ENCODE results near the gene GNG7. TPM values are rescaled to one million over a fixed set of nuclear protein-coding genes. Genes with fewer than 3 reads are reported as not detected.
A peak's percentile ranks its signal among the peaks of the same experiment; 100 is the strongest.

The GNG7 gene
- polyA plus RNA-seq, 1 of the 3 experiments (the other 2 are of a cell fraction): 2.2 TPM

DNA sequence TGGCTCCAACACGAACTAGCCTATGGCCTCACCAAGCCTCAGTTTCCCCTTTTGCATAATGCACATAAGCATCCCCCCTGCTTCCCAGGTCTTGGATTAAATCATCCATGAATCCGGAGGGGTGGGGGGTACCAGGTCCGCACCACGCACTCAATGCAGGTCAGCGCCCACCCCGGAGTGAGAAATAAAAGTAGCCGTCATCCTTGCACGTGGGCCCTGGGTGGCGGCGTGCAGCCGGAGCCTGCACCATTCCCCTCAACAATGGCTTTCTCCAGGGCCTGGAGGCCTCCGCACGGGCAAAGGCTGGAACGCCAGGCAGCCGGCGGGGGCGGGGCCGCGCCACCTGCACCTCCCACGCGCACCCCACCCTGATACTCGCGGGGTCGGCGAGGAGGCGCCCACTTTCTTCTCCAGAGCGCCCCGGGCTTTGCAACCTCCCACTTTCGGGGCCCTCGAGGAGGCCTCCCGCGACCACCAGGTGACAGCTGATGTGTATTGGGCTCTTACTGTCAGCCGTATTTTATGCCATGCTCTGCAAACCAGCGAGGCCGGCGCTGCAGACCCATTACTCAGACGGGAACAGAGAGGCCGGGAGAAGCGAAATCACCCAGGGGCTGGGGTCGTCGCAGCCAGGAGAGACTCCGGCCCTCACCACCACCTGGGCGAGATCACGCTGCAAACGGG lies 227.3 kb downstream of the GNG7 start:
- Histone ChIP-seq H3K27me3 (ENCODE audit: insufficient read depth) (no peaks in the 10 kb centered on the region), H3K4me1 (ENCODE audit: control insufficient read depth in 1 of 2, insufficient read depth in 2 of 2, low read depth in 1 of 2, low read length in 1 of 2) (peaks cover 6 to 27% of the 10 kb centered on the region in 2 experiments; a peak in 1 of 4 replicates), H2AFZ (ENCODE audit: low read depth) (peak overlapping the region; percentile 36; the same call in 1 of the 2 replicates), H3K4me3 (ENCODE audit: low read depth in 2 of 2, low read length in 1 of 2) (peak overlapping the region; percentile 49 to 100), H3K36me3 (replicated peaks in 1 of 2; ENCODE audit: control insufficient read depth in 1 of 2, insufficient read depth in 2 of 2, low read length in 1 of 2) (peaks cover 0 to 5% of the 10 kb centered on the region in 2 experiments), H4K20me1 (ENCODE audit: insufficient read depth) (peaks cover 31% of the 10 kb centered on the region), H3K79me2 (ENCODE audit: insufficient read depth) (peaks cover 45% of the 10 kb centered on the region), H3K27ac (ENCODE audit: low read depth in 2 of 2, low read length in 1 of 2) (peak overlapping the region; percentile 34 to 70; a peak in 3 of 4 replicates), H3F3A (replicated peaks; ENCODE audit: insufficient read depth) (peaks cover 39% of the 10 kb centered on the region), H3K9me2 (no peaks in the 10 kb centered on the region), H3K9ac (peak overlapping the region; percentile 65), H3K9me3 (no peaks in the 10 kb centered on the region), H3K4me2 (peak overlapping the region; percentile 88)
- POLR2A ChIA-PET: interaction anchor here (1.0 to 2.3 kb wide), 10 partner anchors 9 to 140 kb away, joined by 3 to 15 read pairs (median 5); partner anchors contain the start of gene TIMM13
- TF ChIP-seq TEAD4 (IDR thresholded peaks at IDR 0.05; ENCODE audit: borderline replicate concordance, insufficient read depth): peak; percentile 0; the same call in 1 of the 2 replicates
- 0 out of 2 replicates have a peak, but pooled peaks have one; percentile 9 for TF ChIP-seq SIN3A (IDR thresholded peaks at IDR 0.05; ENCODE audit: borderline replicate concordance, low read depth, low read length)
- no peak for TF ChIP-seq FOXJ3 (CRISPR knock-in tag; IDR thresholded peaks at IDR 0.05)
- TF ChIP-seq RCOR1 (IDR thresholded peaks at IDR 0.05; ENCODE audit: low read length): 0 out of 2 replicates have a peak, but pooled peaks have one; percentile 17
- peak; percentile 54 for DNase-seq
- CTCF ChIA-PET: interaction anchor here (0.9 to 21.1 kb wide), 11 partner anchors 12 to 162 kb away, joined by 3 to 309 read pairs (median 14); no protein-coding TSS in a partner anchor
- WGBS (ENCODE audit: low lambda C conversion rate): 1% methylated on average over 29 of the region's 45 CpGs

DNA sequence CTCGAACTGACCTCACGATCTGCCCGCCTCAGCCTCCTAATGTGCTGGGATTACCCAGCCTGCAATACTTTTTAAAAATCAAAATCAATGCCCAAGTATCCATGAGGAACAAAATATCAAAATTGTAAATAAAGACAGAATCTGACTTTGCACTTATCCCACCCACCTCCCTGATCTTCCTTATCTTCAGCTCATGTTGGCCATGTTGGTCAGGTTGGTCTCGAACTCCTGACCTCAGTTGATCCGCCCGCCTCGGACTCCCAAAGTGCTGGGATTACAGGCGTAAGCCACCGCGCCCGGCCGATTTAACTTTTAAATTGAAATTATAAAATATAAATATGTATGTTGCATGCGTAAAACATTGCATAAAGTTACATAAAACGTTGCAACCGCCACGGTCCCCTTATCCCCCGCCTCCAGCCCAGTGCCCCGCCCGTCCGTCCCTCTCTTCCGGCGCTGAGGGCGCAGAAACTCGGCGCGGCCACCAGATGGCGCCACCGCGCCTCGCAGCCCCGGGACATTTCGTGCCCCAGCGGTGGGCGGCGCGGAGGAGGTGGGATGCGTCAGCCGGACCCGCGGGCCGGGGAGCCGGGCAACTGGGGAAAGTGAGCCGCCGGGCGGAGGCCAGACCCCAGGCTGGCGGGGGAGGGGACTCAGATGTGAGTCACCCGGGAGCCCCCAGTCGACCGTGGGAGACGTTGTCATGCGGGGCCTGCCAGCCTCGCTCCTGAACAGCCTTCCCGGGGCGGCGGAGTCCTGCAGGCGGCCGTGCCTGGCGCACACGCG lies 228.1 kb downstream of the GNG7 start:
- DNase-seq: peak; percentile 95
- POLR2A ChIA-PET: interaction anchor here (2.2 kb wide), 1 partner anchor 141 kb away, joined by 15 read pairs; no protein-coding TSS in a partner anchor
- Histone ChIP-seq H4K20me1 (ENCODE audit: insufficient read depth) (peaks cover 30% of the 10 kb centered on the region), H3K79me2 (ENCODE audit: insufficient read depth) (peaks cover 45% of the 10 kb centered on the region), H3K36me3 (replicated peaks in 1 of 2; ENCODE audit: control insufficient read depth in 1 of 2, insufficient read depth in 2 of 2, low read length in 1 of 2) (peaks cover 0 to 5% of the 10 kb centered on the region in 2 experiments), H2AFZ (ENCODE audit: low read depth) (peak overlapping the region; percentile 91), H3K27me3 (ENCODE audit: insufficient read depth) (no peaks in the 10 kb centered on the region), H3F3A (replicated peaks; ENCODE audit: insufficient read depth) (peaks cover 31% of the 10 kb centered on the region), H3K4me1 (ENCODE audit: control insufficient read depth in 1 of 2, insufficient read depth in 2 of 2, low read depth in 1 of 2, low read length in 1 of 2) (peaks cover 10 to 27% of the 10 kb centered on the region in 2 experiments; a peak in 2 of 4 replicates), H3K4me2 (peak overlapping the region; percentile 88), H3K9me2 (no peaks in the 10 kb centered on the region), H3K4me3 (ENCODE audit: low read depth in 2 of 2, low read length in 1 of 2) (peak overlapping the region; percentile 49 to 100), H3K9ac (peak overlapping the region; percentile 65; the same call in 1 of the 2 replicates), H3K27ac (ENCODE audit: low read depth in 2 of 2, low read length in 1 of 2) (peak overlapping the region in 1 of 2 experiments; percentile 70; a peak in 2 of 4 replicates), H3K9me3 (no peaks in the 10 kb centered on the region)
- CTCF ChIA-PET: interaction anchor here (0.7 to 21.1 kb wide), 16 partner anchors 9 to 253 kb away, joined by 3 to 309 read pairs (median 5); no protein-coding TSS in a partner anchor
- WGBS (ENCODE audit: low lambda C conversion rate): 10% methylated on average over 46 of the region's 60 CpGs
- TF ChIP-seq JUND (IDR thresholded peaks at IDR 0.05): peak; percentile 42
- TF ChIP-seq TEAD4 (IDR thresholded peaks at IDR 0.05; ENCODE audit: borderline replicate concordance, insufficient read depth): peak; percentile 17; the same call in 1 of the 2 replicates
- TF ChIP-seq FOXJ3 (CRISPR knock-in tag; IDR thresholded peaks at IDR 0.05): no peak
- TF ChIP-seq TCF12 (IDR thresholded peaks at IDR 0.05): peak; percentile 18; the same call in 1 of the 2 replicates
- peak; percentile 73 for TF ChIP-seq FOSL2 (IDR thresholded peaks at IDR 0.05; ENCODE audit: borderline replicate concordance, low read depth)
- TF ChIP-seq YY1 (IDR thresholded peaks at IDR 0.05; ENCODE audit: low read depth): no peak
- TF ChIP-seq, protein P1, sequence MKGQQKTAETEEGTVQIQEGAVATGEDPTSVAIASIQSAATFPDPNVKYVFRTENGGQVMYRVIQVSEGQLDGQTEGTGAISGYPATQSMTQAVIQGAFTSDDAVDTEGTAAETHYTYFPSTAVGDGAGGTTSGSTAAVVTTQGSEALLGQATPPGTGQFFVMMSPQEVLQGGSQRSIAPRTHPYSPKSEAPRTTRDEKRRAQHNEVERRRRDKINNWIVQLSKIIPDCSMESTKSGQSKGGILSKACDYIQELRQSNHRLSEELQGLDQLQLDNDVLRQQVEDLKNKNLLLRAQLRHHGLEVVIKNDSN (IDR thresholded peaks at IDR 0.05; ENCODE audit: borderline replicate concordance, low read depth): no peak
- TF ChIP-seq GATA2 (CRISPR knock-in tag; IDR thresholded peaks at IDR 0.05): no peak
- TF ChIP-seq TAF1 (IDR thresholded peaks at IDR 0.05; ENCODE audit: borderline replicate concordance, low read depth, low read length): no peak
- TF ChIP-seq MEF2A (IDR thresholded peaks at IDR 0.05; ENCODE audit: borderline replicate concordance, low read depth): no peak
- no peak for TF ChIP-seq RFX5 (IDR thresholded peaks at IDR 0.05; ENCODE audit: low read length)
- TF ChIP-seq, protein P2, sequence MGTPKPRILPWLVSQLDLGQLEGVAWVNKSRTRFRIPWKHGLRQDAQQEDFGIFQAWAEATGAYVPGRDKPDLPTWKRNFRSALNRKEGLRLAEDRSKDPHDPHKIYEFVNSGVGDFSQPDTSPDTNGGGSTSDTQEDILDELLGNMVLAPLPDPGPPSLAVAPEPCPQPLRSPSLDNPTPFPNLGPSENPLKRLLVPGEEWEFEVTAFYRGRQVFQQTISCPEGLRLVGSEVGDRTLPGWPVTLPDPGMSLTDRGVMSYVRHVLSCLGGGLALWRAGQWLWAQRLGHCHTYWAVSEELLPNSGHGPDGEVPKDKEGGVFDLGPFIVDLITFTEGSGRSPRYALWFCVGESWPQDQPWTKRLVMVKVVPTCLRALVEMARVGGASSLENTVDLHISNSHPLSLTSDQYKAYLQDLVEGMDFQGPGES (IDR thresholded peaks at IDR 0.05; ENCODE audit: low read depth, low read length): no peak
- TF ChIP-seq, protein P3, sequence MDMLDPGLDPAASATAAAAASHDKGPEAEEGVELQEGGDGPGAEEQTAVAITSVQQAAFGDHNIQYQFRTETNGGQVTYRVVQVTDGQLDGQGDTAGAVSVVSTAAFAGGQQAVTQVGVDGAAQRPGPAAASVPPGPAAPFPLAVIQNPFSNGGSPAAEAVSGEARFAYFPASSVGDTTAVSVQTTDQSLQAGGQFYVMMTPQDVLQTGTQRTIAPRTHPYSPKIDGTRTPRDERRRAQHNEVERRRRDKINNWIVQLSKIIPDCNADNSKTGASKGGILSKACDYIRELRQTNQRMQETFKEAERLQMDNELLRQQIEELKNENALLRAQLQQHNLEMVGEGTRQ (IDR thresholded peaks at IDR 0.05; ENCODE audit: borderline replicate concordance, low read depth, low read length): no peak
- peak; percentile 46; the same call in 1 of the 2 replicates for TF ChIP-seq RXRA (IDR thresholded peaks at IDR 0.05; ENCODE audit: borderline replicate concordance, low read depth)
- TF ChIP-seq, protein P4, sequence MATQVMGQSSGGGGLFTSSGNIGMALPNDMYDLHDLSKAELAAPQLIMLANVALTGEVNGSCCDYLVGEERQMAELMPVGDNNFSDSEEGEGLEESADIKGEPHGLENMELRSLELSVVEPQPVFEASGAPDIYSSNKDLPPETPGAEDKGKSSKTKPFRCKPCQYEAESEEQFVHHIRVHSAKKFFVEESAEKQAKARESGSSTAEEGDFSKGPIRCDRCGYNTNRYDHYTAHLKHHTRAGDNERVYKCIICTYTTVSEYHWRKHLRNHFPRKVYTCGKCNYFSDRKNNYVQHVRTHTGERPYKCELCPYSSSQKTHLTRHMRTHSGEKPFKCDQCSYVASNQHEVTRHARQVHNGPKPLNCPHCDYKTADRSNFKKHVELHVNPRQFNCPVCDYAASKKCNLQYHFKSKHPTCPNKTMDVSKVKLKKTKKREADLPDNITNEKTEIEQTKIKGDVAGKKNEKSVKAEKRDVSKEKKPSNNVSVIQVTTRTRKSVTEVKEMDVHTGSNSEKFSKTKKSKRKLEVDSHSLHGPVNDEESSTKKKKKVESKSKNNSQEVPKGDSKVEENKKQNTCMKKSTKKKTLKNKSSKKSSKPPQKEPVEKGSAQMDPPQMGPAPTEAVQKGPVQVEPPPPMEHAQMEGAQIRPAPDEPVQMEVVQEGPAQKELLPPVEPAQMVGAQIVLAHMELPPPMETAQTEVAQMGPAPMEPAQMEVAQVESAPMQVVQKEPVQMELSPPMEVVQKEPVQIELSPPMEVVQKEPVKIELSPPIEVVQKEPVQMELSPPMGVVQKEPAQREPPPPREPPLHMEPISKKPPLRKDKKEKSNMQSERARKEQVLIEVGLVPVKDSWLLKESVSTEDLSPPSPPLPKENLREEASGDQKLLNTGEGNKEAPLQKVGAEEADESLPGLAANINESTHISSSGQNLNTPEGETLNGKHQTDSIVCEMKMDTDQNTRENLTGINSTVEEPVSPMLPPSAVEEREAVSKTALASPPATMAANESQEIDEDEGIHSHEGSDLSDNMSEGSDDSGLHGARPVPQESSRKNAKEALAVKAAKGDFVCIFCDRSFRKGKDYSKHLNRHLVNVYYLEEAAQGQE (IDR thresholded peaks at IDR 0.05; ENCODE audit: low read depth, low read length): no peak
